ENCODE results near the gene TUBGCP4.

DNA sequence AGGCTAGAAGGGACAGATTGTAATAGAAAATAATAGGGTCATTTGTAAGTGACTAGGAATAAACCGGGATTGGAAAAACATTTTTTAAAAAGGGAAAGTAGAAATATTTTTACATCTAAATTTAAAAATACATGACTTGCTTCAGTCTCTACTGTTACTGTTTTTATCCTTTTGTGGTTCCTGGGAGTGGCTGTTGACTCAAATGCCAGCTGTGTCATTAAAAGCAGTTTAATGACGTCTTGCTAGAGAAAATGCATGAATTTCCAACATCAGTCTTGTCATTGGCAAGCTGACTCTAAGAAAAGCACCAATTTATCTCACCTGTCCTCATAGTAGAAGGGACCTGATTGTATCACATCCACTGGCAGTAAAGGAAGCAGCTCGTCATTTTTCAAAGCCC lies 23.8 kb upstream of the TUBGCP4 start:
- TF ChIP-seq, protein P1, sequence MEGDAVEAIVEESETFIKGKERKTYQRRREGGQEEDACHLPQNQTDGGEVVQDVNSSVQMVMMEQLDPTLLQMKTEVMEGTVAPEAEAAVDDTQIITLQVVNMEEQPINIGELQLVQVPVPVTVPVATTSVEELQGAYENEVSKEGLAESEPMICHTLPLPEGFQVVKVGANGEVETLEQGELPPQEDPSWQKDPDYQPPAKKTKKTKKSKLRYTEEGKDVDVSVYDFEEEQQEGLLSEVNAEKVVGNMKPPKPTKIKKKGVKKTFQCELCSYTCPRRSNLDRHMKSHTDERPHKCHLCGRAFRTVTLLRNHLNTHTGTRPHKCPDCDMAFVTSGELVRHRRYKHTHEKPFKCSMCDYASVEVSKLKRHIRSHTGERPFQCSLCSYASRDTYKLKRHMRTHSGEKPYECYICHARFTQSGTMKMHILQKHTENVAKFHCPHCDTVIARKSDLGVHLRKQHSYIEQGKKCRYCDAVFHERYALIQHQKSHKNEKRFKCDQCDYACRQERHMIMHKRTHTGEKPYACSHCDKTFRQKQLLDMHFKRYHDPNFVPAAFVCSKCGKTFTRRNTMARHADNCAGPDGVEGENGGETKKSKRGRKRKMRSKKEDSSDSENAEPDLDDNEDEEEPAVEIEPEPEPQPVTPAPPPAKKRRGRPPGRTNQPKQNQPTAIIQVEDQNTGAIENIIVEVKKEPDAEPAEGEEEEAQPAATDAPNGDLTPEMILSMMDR (IDR thresholded peaks at IDR 0.05), result no peak
- no peak for TF ChIP-seq POLR2AphosphoS5 (IDR thresholded peaks at IDR 0.05; ENCODE audit: low read depth, low read length)
- no peak for TF ChIP-seq TCF7L2 (IDR thresholded peaks at IDR 0.05; ENCODE audit: low read depth, low read length)

Measured in Panc1 (cell line).